ENCODE measurements around the gene PIP5KL1. TPM values are rescaled to one million over a fixed set of nuclear protein-coding genes. Genes with fewer than 3 reads are reported as not detected.
"Not testable (repeated sequence)": the region's sequence is repeated elsewhere in the genome, so short reads cannot be mapped to it uniquely, and the experiment has no call there.

PIP5KL1 gene
- total RNA-seq, 2 experiments from 2014 or later = 0.95 to 4.4 TPM

DNA sequence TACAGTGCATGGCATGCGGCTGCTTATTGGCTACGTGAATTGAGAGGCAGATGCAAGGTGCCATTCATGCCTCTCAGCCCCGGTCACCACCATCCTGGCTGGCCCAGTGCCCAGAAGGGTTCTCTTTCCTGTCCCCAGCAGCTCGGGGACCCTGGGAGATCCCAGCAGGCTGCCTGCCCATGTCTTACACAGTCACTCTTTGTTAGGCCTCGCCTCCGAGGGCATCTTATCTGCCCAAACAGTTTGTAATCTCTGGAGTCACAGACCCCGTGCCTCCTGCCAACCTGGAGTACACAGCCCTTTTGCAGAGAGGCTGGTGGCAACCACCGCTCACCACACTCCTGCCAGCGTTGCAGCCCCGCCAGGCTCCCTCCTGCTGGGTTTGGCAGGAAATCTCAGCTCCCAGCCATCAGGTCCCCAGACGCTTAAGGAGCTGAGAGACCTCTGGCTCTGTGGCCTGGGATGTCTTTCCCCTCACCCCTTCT, 46.1 kb downstream of the PIP5KL1 start:
- Histone ChIP-seq H3K4me2 (ENCODE audit: low read length) (no peak overlapping the region), H4K20me1 (ENCODE audit: insufficient read depth, low read length) (no peaks in the 10 kb centered on the region), H3K9me2 (ENCODE audit: insufficient read depth, low read length) (no peaks in the 10 kb centered on the region), H3K9me3 (ENCODE audit: low read length) (no peaks in the 10 kb centered on the region), H2AFZ (ENCODE audit: low read length) (no peak overlapping the region), H3K27ac (ENCODE audit: low read depth, low read length, poor library complexity, severe bottlenecking) (no peak overlapping the region), H3K79me2 (ENCODE audit: insufficient read depth, low read depth, low read length) (no peaks in the 10 kb centered on the region), H3K36me3 (ENCODE audit: insufficient read depth, low read length) (peaks cover 41% of the 10 kb centered on the region), H3K4me3 (ENCODE audit: low read depth, low read length, poor library complexity, severe bottlenecking) (no peak overlapping the region), H3K4me1 (ENCODE audit: insufficient read depth, low read length, poor library complexity, severe bottlenecking) (peaks cover 28% of the 10 kb centered on the region)
- CTCF ChIA-PET (ENCODE audit: unreplicated experiment) = interaction anchor here (0.6 kb wide), 1 partner anchor 13 kb away, joined by 9 read pairs; no protein-coding TSS in a partner anchor
- TF ChIP-seq CTCF (conservative IDR thresholded peaks at IDR 0.05; ENCODE audit: low read length) = no peak
- TF ChIP-seq EZH2phosphoT487 (IDR thresholded peaks at IDR 0.05; ENCODE audit: borderline replicate concordance, low read depth, low read length) = no peak
- DNase-seq (ENCODE audit: low spot score) = no peak
- intact Hi-C loops (cut with micrococcal nuclease; ENCODE audit: unreplicated experiment) = no loop called here
- POLR2A ChIA-PET = interaction anchor here (1.1 kb wide), 1 partner anchor 10 kb away, joined by 3 read pairs; no protein-coding TSS in a partner anchor
- BruUV-seq (replicated peaks) = no TSS peak

DNA sequence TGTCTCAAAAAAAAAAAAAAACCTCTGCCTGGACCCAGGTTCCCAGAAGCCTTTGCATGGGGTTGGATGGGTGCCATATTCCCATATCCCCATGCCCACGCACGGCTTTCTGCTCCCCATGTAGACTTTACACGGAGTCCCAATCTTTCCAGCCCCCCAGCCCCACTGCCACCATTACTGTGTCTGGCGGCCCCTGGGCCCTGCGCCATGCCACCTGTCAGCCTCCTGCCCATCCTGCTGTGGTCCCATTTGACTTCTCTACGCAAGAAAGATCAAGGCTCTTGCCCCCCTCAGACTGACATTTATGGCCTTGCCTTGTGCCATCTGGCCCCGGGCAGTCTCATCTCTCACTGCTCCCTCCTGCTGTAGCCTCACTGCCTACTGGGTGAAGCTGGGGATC, 46.6 kb downstream of the PIP5KL1 start:
- Histone ChIP-seq H3K4me1 (ENCODE audit: insufficient read depth, low read length, poor library complexity, severe bottlenecking) (peaks cover 33% of the 10 kb centered on the region), H3K79me2 (ENCODE audit: insufficient read depth, low read depth, low read length) (no peaks in the 10 kb centered on the region), H4K20me1 (ENCODE audit: insufficient read depth, low read length) (no peaks in the 10 kb centered on the region), H3K9me2 (ENCODE audit: insufficient read depth, low read length) (no peaks in the 10 kb centered on the region), H3K27ac (ENCODE audit: low read depth, low read length, poor library complexity, severe bottlenecking) (no peak overlapping the region), H2AFZ (ENCODE audit: low read length) (no peak overlapping the region), H3K4me2 (ENCODE audit: low read length) (no peak overlapping the region), H3K9me3 (ENCODE audit: low read length) (no peaks in the 10 kb centered on the region), H3K36me3 (ENCODE audit: insufficient read depth, low read length) (peaks cover 39% of the 10 kb centered on the region), H3K4me3 (ENCODE audit: low read depth, low read length, poor library complexity, severe bottlenecking) (no peak overlapping the region)
- POLR2A ChIA-PET = interaction anchor here (0.7 to 1.1 kb wide), 2 partner anchors 11 to 74 kb away, joined by 3 read pairs; no protein-coding TSS in a partner anchor
- no TSS peak for BruUV-seq (replicated peaks)
- TF ChIP-seq CTCF (conservative IDR thresholded peaks at IDR 0.05; ENCODE audit: low read length) = no peak
- no peak for TF ChIP-seq EZH2phosphoT487 (IDR thresholded peaks at IDR 0.05; ENCODE audit: borderline replicate concordance, low read depth, low read length)
- CTCF ChIA-PET (ENCODE audit: unreplicated experiment) = no interaction called here
- no peak for DNase-seq (ENCODE audit: low spot score)
- intact Hi-C loops (cut with micrococcal nuclease; ENCODE audit: unreplicated experiment) = no loop called here

- H4K20me1 ChIP-seq (ENCODE audit: insufficient read depth, low read length); H2AFZ ChIP-seq (ENCODE audit: low read length); H3K79me2 ChIP-seq (ENCODE audit: insufficient read depth, low read depth, low read length); H3K27ac ChIP-seq (ENCODE audit: low read depth, low read length, poor library complexity, severe bottlenecking); DNase-seq (ENCODE audit: low spot score); H3K9me3 ChIP-seq (ENCODE audit: low read length); H3K4me2 ChIP-seq (ENCODE audit: low read length); intact Hi-C loops (cut with micrococcal nuclease; ENCODE audit: unreplicated experiment); H3K4me3 ChIP-seq (ENCODE audit: low read depth, low read length, poor library complexity, severe bottlenecking); BruUV-seq (replicated peaks); H3K9me2 ChIP-seq (ENCODE audit: insufficient read depth, low read length): not testable (repeated sequence)
- POLR2A ChIA-PET = interaction anchor here (0.8 to 2.1 kb wide), 3 partner anchors 24 to 698 kb away, joined by 3 to 6 read pairs (median 3); partner anchors contain the start of gene ST6GALNAC4
- Histone ChIP-seq H3K36me3 (ENCODE audit: insufficient read depth, low read length) (peaks cover 21% of the 10 kb centered on the region), H3K4me1 (ENCODE audit: insufficient read depth, low read length, poor library complexity, severe bottlenecking) (peaks cover 38% of the 10 kb centered on the region)
- CTCF ChIA-PET (ENCODE audit: unreplicated experiment) = interaction anchor here (0.6 kb wide), 2 partner anchors 16 to 40 kb away, joined by 3 to 4 read pairs; no protein-coding TSS in a partner anchor
These were observed 48.9 kb downstream of the PIP5KL1 start for GRCh38 chr9:127881715-127882114.

Data from OCI-LY7 (cell line).